ENCODE measurements around the gene COL9A1.
A peak's percentile ranks its signal among the peaks of the same experiment; 100 is the strongest.

COL9A1 gene

DNA sequence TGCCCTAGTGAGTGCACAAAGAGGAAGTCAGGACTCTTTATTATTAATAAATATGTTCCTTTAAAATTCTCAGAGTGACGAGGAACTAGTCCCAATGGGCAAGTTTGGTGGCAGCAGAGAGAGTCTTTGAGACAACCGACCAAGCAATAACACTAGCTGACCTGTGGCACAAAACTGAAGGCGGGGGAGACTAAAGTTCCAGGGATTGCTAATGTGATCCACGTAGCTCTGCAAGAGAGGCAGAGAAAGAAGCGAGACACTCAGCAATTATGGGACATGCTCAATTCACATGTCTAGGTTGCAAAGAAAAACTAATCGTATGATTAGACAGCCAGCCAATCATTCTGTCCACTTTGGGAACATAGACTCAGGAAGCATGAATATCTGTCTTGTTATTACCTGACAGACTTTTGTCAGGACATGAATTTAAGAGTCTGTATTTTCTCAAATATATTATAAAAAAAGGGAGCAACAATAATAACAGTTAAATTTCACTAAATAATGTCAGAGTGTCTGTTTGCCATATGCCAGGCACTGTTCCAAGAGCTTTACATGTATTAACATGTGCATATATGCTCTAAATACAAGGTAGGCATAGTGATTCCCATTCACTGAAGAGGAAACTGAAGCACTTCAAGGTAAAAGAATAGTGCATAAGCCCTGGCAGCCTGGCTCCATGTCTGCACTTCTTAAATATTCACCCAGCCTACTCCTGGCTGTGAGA lies 81.0 kb downstream of the COL9A1 start:
- TF ChIP-seq, protein P1, sequence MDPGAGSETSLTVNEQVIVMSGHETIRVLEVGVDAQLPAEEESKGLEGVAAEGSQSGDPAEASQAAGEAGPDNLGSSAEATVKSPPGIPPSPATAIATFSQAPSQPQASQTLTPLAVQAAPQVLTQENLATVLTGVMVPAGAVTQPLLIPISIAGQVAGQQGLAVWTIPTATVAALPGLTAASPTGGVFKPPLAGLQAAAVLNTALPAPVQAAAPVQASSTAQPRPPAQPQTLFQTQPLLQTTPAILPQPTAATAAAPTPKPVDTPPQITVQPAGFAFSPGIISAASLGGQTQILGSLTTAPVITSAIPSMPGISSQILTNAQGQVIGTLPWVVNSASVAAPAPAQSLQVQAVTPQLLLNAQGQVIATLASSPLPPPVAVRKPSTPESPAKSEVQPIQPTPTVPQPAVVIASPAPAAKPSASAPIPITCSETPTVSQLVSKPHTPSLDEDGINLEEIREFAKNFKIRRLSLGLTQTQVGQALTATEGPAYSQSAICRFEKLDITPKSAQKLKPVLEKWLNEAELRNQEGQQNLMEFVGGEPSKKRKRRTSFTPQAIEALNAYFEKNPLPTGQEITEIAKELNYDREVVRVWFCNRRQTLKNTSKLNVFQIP (CRISPR knock-in tag; IDR thresholded peaks at IDR 0.05; ENCODE audit: borderline replicate concordance, low read depth), result no peak
- TF ChIP-seq ZC3H10 (CRISPR knock-in tag; IDR thresholded peaks at IDR 0.05), result no peak
- no peak for TF ChIP-seq TCF4 (CRISPR knock-in tag; IDR thresholded peaks at IDR 0.05; ENCODE audit: borderline replicate concordance)
- no peak for TF ChIP-seq CSDC2 (CRISPR knock-in tag; IDR thresholded peaks at IDR 0.05)
- TF ChIP-seq RARB (CRISPR knock-in tag; IDR thresholded peaks at IDR 0.05), result no peak
- no peak for TF ChIP-seq PPARA (CRISPR knock-in tag; IDR thresholded peaks at IDR 0.05; ENCODE audit: borderline replicate concordance)
- TF ChIP-seq SNAI2 (CRISPR knock-in tag; IDR thresholded peaks at IDR 0.05), result no peak
- no peak for TF ChIP-seq BACH2 (CRISPR knock-in tag; IDR thresholded peaks at IDR 0.05; ENCODE audit: borderline replicate concordance)
- no peak for TF ChIP-seq OSR1 (CRISPR knock-in tag; IDR thresholded peaks at IDR 0.05)
- no peak for TF ChIP-seq ZNF70 (CRISPR knock-in tag; IDR thresholded peaks at IDR 0.05)
- no peak for TF ChIP-seq ZNF8 (CRISPR knock-in tag; IDR thresholded peaks at IDR 0.05)
- TF ChIP-seq, protein P2, sequence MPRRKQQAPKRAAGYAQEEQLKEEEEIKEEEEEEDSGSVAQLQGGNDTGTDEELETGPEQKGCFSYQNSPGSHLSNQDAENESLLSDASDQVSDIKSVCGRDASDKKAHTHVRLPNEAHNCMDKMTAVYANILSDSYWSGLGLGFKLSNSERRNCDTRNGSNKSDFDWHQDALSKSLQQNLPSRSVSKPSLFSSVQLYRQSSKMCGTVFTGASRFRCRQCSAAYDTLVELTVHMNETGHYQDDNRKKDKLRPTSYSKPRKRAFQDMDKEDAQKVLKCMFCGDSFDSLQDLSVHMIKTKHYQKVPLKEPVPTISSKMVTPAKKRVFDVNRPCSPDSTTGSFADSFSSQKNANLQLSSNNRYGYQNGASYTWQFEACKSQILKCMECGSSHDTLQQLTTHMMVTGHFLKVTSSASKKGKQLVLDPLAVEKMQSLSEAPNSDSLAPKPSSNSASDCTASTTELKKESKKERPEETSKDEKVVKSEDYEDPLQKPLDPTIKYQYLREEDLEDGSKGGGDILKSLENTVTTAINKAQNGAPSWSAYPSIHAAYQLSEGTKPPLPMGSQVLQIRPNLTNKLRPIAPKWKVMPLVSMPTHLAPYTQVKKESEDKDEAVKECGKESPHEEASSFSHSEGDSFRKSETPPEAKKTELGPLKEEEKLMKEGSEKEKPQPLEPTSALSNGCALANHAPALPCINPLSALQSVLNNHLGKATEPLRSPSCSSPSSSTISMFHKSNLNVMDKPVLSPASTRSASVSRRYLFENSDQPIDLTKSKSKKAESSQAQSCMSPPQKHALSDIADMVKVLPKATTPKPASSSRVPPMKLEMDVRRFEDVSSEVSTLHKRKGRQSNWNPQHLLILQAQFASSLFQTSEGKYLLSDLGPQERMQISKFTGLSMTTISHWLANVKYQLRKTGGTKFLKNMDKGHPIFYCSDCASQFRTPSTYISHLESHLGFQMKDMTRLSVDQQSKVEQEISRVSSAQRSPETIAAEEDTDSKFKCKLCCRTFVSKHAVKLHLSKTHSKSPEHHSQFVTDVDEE (CRISPR knock-in tag; IDR thresholded peaks at IDR 0.05), result no peak
- TF ChIP-seq, protein P3, sequence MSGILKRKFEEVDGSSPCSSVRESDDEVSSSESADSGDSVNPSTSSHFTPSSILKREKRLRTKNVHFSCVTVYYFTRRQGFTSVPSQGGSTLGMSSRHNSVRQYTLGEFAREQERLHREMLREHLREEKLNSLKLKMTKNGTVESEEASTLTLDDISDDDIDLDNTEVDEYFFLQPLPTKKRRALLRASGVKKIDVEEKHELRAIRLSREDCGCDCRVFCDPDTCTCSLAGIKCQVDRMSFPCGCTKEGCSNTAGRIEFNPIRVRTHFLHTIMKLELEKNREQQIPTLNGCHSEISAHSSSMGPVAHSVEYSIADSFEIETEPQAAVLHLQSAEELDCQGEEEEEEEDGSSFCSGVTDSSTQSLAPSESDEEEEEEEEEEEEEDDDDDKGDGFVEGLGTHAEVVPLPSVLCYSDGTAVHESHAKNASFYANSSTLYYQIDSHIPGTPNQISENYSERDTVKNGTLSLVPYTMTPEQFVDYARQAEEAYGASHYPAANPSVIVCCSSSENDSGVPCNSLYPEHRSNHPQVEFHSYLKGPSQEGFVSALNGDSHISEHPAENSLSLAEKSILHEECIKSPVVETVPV (CRISPR knock-in tag; IDR thresholded peaks at IDR 0.05), result no peak
- no peak for TF ChIP-seq ESRRG (CRISPR knock-in tag; IDR thresholded peaks at IDR 0.05)
- TF ChIP-seq GLIS3 (CRISPR knock-in tag; IDR thresholded peaks at IDR 0.05), result no peak
- no peak for TF ChIP-seq ZFP3 (CRISPR knock-in tag; IDR thresholded peaks at IDR 0.05)
- TF ChIP-seq ZFP30 (CRISPR knock-in tag; IDR thresholded peaks at IDR 0.05), result no peak
- TF ChIP-seq, protein P4, sequence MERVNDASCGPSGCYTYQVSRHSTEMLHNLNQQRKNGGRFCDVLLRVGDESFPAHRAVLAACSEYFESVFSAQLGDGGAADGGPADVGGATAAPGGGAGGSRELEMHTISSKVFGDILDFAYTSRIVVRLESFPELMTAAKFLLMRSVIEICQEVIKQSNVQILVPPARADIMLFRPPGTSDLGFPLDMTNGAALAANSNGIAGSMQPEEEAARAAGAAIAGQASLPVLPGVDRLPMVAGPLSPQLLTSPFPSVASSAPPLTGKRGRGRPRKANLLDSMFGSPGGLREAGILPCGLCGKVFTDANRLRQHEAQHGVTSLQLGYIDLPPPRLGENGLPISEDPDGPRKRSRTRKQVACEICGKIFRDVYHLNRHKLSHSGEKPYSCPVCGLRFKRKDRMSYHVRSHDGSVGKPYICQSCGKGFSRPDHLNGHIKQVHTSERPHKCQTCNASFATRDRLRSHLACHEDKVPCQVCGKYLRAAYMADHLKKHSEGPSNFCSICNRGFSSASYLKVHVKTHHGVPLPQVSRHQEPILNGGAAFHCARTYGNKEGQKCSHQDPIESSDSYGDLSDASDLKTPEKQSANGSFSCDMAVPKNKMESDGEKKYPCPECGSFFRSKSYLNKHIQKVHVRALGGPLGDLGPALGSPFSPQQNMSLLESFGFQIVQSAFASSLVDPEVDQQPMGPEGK (CRISPR knock-in tag; IDR thresholded peaks at IDR 0.05; ENCODE audit: borderline replicate concordance), result no peak
- no peak for TF ChIP-seq ZNF565 (CRISPR knock-in tag; conservative IDR thresholded peaks at IDR 0.05; ENCODE audit: low read depth)
- TF ChIP-seq ISL1 (CRISPR knock-in tag; IDR thresholded peaks at IDR 0.05), result no peak
- no peak for ATAC-seq

DNA sequence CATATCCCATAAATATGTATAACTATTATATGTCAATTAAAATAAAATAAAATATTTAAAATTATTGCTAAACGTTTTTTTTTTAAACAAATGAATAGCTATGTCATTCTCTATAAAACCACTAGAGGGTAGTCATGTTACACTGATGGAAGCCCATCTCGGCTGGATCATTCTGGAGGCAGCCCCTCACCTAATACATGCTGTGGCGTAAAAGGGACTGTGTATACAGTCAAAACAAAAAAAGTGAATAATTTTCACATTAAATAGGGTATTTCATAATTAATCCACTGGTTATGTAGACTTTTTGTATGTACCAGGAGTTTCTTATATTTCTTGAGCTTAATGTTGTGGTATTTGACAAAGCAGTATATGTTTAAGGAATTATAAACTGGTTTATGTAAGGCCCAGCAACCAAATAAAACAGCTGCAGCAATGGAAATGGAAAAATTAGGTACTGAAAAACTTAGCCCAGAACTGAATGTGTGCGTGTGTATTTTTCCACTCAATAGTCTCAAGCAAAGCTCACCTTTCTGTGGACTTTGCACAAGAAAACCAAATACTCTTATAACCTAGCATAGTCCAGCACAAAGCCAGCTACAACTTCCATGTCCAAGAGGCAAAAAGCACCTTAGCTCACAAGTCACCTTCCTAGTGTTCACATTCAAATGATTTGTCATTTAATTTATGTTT lies 81.7 kb downstream of the COL9A1 start:
- TF ChIP-seq SNAI2 (CRISPR knock-in tag; IDR thresholded peaks at IDR 0.05), result no peak
- TF ChIP-seq, protein P5, sequence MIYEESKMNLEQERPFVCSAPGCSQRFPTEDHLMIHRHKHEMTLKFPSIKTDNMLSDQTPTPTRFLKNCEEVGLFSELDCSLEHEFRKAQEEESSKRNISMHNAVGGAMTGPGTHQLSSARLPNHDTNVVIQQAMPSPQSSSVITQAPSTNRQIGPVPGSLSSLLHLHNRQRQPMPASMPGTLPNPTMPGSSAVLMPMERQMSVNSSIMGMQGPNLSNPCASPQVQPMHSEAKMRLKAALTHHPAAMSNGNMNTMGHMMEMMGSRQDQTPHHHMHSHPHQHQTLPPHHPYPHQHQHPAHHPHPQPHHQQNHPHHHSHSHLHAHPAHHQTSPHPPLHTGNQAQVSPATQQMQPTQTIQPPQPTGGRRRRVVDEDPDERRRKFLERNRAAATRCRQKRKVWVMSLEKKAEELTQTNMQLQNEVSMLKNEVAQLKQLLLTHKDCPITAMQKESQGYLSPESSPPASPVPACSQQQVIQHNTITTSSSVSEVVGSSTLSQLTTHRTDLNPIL (CRISPR knock-in tag; IDR thresholded peaks at IDR 0.05; ENCODE audit: low read depth), result no peak
- no peak for TF ChIP-seq RARB (CRISPR knock-in tag; IDR thresholded peaks at IDR 0.05)
- no peak for TF ChIP-seq BACH2 (CRISPR knock-in tag; IDR thresholded peaks at IDR 0.05; ENCODE audit: borderline replicate concordance)
- no peak for TF ChIP-seq ARNTL (CRISPR knock-in tag; IDR thresholded peaks at IDR 0.05; ENCODE audit: borderline replicate concordance, low read depth)
- TF ChIP-seq PPARA (CRISPR knock-in tag; IDR thresholded peaks at IDR 0.05; ENCODE audit: borderline replicate concordance), result no peak
- ATAC-seq, result peak; percentile 63; the same call in 2 of the 3 replicates
